Tibial nerve (tissue), 4 donors: ENCODE measurements around the gene COL6A2. TPM values are rescaled to one million over a fixed set of nuclear protein-coding genes. Genes with fewer than 3 reads are reported as not detected.
"Not testable (repeated sequence)": the region's sequence is repeated elsewhere in the genome, so short reads cannot be mapped to it uniquely, and the experiment has no call there.

Experiments
- DNase-seq, 2 donors: peaks; one replicate each; pipeline ENCODE4 v3.0.0-alpha.2; 2019; ENCODE audit warnings: low spot score in 2 of 2
- H3K27ac ChIP-seq, 4 donors: fragments of 200-600 bp; sonication (generic) in 3 of 4; one replicate each; pipeline ENCODE4 v1.5.1; 2017 to 2019; ENCODE audit warnings: mild to moderate bottlenecking in 1 of 4
- H3K27me3 ChIP-seq, 2 donors: fragments of 200-600 bp; sonication (generic) in 1 of 2; one replicate each; pipeline versions ENCODE4 v1.5.1 to v1.6.0; 2017 to 2019
- H3K36me3 ChIP-seq, 3 donors: fragments of 200-600 bp; sonication (generic); one replicate each; pipeline ENCODE4 v1.5.1; 2018 to 2019
- H3K4me1 ChIP-seq, 4 donors: fragments of 200-600 bp; sonication (generic) in 3 of 4; one replicate each; pipeline ENCODE4 v1.5.1; 2017 to 2019
- H3K4me3 ChIP-seq, 4 donors: fragments of 200-600 bp; sonication (generic) in 3 of 4; one replicate each; pipeline ENCODE4 v1.5.1; 2017 to 2019; ENCODE audit warnings: mild to moderate bottlenecking in 1 of 4, moderate library complexity in 1 of 4
- H3K9me3 ChIP-seq, 4 donors: fragments of 200-600 bp; sonication (generic) in 3 of 4; one replicate each; pipeline ENCODE4 v1.5.1; 2017 to 2019
- EP300 ChIP-seq, 2 donors: sonication (generic); formaldehyde crosslinking; IDR thresholded peaks; one replicate each; pipeline ENCODE4 v1.6.1; 2017; ENCODE audit warnings: antibody characterized with exemption in 2 of 2, mild to moderate bottlenecking in 1 of 2
- POLR2A ChIP-seq, 2 donors: fragments of 450-650 bp; IDR thresholded peaks; one replicate each; pipeline ENCODE4 v1.6.1; 2017; ENCODE audit warnings: antibody characterized with exemption in 2 of 2, mild to moderate bottlenecking in 2 of 2, moderate library complexity in 2 of 2
- WGBS, 2 donors: methylation state at CpG; one replicate each; pipeline ENCODE4 v1.1.5; 2018; 5-methylcytosine and 5-hydroxymethylcytosine counted together
- total RNA-seq, 4 donors: library from RNA; depleted of rRNA; stranded (reverse); fragments of >200 nt; gene quantifications; one replicate each; pipeline ENCODE4 v1.1.0, GENCODE V29; 2016
- TF ChIP-seq, protein P1 (sequence below), 5 experiments: fragments of 200-600 bp in 3 of 5; fragments of 450-650 bp in 2 of 5; sonication (generic) in 3 of 5; IDR thresholded peaks; one replicate each; pipeline ENCODE4 v1.5.1; 2016 to 2019; ENCODE audit warnings: antibody characterized with exemption in 5 of 5, mild to moderate bottlenecking in 3 of 5, moderate library complexity in 2 of 5

COL6A2 gene
- total RNA-seq, 4 donors from 2014 or later = 470 to 1,210 (median 744) TPM

DNA sequence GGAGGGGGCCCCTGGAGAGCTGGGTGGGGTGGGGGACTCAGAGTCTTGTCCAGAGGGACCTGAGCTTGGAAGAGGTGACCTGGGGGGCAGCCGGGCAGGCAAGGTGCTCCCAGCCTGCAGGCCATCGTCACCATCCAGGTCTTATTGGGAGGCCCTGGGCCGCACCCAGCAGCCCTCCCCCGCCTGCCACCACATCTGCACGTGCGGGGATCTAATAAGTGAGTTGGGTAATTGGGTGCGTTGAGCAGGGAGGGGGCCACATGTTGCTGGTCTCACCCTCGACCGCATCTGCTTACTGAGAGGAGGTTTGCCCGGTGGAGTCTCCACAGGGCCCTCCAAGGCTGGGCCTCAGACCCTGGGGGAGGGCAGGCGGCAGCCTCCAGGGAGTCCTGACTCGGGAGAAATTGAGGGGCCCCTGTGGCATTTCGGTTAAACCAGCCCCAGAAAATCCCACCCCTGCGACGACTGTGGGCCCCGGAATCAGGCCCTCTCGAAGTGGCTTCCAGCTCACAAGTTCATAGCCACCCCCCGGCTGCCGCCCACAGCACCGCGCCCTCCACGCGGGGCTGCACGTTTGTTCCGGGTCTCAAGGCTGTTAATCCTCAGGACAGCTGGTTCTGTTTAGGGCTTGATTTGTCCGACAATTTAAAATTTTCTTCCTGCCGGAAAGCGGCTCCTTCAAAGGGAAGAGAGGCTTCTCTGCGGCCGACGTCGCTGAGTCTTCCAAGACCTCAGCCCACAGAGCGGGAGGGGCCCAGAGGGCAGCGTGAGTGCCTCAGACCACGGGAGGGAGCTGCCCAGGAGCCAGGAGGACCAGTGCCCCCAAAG, 14.7 kb upstream of the COL6A2 start:
- Histone ChIP-seq H3K9me3 (peaks cover 0 to 18% (median under 1%) of the 10 kb centered on the region in 4 donors), H3K4me1 (peaks cover 0 to 30% (median 1%) of the 10 kb centered on the region in 4 donors), H3K27me3 (peaks cover 0 to 11% of the 10 kb centered on the region in 2 donors), H3K36me3 (no peaks in the 10 kb centered on the region), H3K4me3 (no peak overlapping the region), H3K27ac (peak overlapping the region in 2 of 4 donors; percentile 34 to 59)
- 57 to 63% methylated on average over 32 to 34 of the region's 35 CpGs for WGBS, 2 donors
- no peak for DNase-seq
- no peak for TF ChIP-seq EP300 (IDR thresholded peaks at IDR 0.05)

DNA sequence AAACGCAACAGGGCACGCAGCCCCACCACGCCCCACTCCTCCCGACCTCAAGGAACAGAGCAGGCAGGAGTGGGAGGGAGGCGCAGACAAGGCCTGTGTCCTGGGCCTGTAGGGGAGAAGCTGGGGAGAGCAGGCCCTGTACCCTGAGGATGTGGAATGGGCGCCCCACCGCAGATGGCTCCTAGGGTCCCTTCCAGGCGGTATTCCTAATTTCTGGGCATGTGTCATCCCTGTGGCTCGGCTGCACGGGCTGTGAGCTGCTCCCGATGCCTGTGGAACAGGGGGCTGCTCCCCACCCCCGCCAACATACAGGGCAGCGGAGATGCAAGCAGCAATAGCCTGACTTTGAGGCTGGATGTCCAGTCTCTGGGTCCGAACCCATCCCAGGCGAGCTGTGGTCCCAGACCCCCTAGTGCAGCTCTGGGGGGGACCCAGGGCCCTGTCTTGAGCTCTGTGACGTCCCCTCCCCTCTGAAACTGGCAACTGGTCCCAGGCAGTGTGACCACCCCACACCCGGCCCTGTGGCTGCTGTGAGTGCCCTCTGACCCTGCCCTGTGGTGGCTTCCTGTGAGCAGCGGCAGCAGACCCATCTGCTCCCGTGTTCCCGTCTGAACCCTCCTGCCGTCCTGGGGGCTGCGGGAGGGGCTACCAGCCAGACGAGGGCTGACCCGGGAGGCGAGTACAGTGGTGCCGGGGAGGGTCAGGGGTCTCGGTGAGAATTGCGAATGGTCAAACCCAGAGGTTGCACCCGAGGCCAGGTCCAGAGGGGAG, 13.9 kb upstream of the COL6A2 start:
- no peak overlapping the region for H3K4me3 ChIP-seq
- H3K27me3 ChIP-seq = peaks cover 0 to 11% of the 10 kb centered on the region in 2 donors
- TF ChIP-seq POLR2A (IDR thresholded peaks at IDR 0.05) = no peak
- TF ChIP-seq, protein P1, sequence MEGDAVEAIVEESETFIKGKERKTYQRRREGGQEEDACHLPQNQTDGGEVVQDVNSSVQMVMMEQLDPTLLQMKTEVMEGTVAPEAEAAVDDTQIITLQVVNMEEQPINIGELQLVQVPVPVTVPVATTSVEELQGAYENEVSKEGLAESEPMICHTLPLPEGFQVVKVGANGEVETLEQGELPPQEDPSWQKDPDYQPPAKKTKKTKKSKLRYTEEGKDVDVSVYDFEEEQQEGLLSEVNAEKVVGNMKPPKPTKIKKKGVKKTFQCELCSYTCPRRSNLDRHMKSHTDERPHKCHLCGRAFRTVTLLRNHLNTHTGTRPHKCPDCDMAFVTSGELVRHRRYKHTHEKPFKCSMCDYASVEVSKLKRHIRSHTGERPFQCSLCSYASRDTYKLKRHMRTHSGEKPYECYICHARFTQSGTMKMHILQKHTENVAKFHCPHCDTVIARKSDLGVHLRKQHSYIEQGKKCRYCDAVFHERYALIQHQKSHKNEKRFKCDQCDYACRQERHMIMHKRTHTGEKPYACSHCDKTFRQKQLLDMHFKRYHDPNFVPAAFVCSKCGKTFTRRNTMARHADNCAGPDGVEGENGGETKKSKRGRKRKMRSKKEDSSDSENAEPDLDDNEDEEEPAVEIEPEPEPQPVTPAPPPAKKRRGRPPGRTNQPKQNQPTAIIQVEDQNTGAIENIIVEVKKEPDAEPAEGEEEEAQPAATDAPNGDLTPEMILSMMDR (IDR thresholded peaks at IDR 0.05) = no peak
- no peak for TF ChIP-seq EP300 (IDR thresholded peaks at IDR 0.05)
- DNase-seq = no peak
- WGBS, 2 donors = 71 to 76% methylated on average over 17 to 29 of the region's 29 CpGs
- peaks cover 0 to 26% (median 3%) of the 10 kb centered on the region in 4 donors for H3K9me3 ChIP-seq
- H3K36me3 ChIP-seq = no peaks in the 10 kb centered on the region
- peaks cover 0 to 25% (median under 1%) of the 10 kb centered on the region in 4 donors for H3K4me1 ChIP-seq
- H3K27ac ChIP-seq = peak overlapping the region in 2 of 4 donors; percentile 34 to 59

DNA sequence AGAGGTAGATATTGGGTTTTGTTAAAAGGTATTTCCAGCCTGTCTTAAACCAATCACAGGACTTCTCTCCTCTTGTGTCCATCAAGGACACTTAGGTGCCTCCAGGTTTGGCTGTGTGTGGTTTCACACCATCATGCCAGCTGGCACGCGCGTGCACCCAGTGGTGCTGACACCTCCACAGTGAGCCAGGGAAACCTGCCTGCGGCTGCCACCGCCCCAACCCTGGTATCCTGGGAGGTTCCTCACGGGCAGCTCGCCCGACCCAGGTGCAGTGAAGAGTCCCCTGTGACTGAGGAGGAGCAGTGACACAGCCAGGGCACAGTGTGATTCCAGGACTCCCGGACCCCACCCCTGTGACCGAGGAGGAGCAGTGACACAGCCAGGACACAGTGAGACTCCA, 13.2 kb upstream of the COL6A2 start:
- WGBS, 2 donors = 88 to 90% methylated on average over 4 of the region's 10 CpGs

DNA sequence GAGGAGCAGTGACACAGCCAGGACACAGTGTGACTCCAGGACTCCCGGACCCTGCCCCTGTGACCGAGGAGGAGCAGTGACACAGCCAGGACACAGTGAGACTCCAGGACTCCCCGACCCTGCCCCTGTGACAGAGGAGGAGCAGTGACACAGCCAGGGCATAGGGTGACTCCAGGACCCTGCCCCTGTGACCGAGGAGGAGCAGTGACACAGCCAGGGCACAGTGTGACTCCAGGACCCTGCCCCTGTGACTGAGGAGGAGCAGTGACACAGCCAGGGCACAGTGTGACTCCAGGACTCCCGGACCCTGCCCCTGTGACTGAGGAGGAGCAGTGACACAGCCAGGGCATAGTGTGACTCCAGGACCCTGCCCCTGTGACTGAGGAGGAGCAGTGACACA, 12.7 kb upstream of the COL6A2 start:
- Histone ChIP-seq H3K27me3 (peaks cover 0 to 11% of the 10 kb centered on the region in 2 donors), H3K9me3 (peaks cover 0 to 34% (median 3%) of the 10 kb centered on the region in 4 donors), H3K4me1 (peaks cover 0 to 12% (median 0%) of the 10 kb centered on the region in 4 donors)
- not testable (repeated sequence) for H3K36me3 ChIP-seq, H3K4me3 ChIP-seq, DNase-seq, H3K27ac ChIP-seq
- WGBS, 2 donors = 80 to 83% methylated on average over 1 to 2 of the region's 5 CpGs

More for the DNA sequence above, 13.2 kb upstream of the COL6A2 start:
- Histone ChIP-seq H3K36me3 (no peaks in the 10 kb centered on the region), H3K4me1 (peaks cover 0 to 18% (median 0%) of the 10 kb centered on the region in 4 donors), H3K27me3 (peaks cover 0 to 11% of the 10 kb centered on the region in 2 donors), H3K9me3 (peaks cover 0 to 32% (median 3%) of the 10 kb centered on the region in 4 donors), H3K27ac (no peak overlapping the region), H3K4me3 (no peak overlapping the region)
- TF ChIP-seq, protein P1 (IDR thresholded peaks at IDR 0.05) = no peak
- TF ChIP-seq POLR2A (IDR thresholded peaks at IDR 0.05) (no peak), EP300 (IDR thresholded peaks at IDR 0.05) (no peak)
- DNase-seq = no peak

DNA sequence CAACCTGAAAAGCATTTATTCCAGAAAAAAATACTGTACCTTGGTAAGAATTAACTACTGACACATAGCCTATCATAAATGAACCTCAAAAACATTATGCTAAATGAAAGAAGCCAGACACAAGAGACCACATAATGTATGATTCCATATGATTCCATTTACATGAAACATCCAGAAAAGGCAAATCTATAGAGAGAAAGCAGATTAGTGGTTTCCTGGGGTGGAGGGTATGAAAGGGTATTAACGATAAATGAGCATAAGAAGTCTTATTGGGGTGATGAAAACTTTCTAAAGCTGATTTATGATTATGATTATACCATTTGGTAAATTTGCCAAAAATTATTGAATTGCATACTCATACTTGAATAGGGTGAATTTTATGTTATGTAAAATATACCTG, 10.3 kb upstream of the COL6A2 start:
- peaks cover 0 to 20% (median under 1%) of the 10 kb centered on the region in 4 donors for H3K4me1 ChIP-seq
- peaks cover 0 to 34% (median 3%) of the 10 kb centered on the region in 4 donors for H3K9me3 ChIP-seq
- no peak for DNase-seq
- WGBS, 2 donors = 71 to 87% methylated on average over 1 of the region's 1 CpG
- TF ChIP-seq EP300 (IDR thresholded peaks at IDR 0.05) (no peak), POLR2A (IDR thresholded peaks at IDR 0.05) (no peak)
- TF ChIP-seq, protein P1 (IDR thresholded peaks at IDR 0.05) = no peak
- peaks cover 0 to 11% of the 10 kb centered on the region in 2 donors for H3K27me3 ChIP-seq
- H3K36me3 ChIP-seq = no peaks in the 10 kb centered on the region
- H3K4me3 ChIP-seq = no peak overlapping the region
- no peak overlapping the region for H3K27ac ChIP-seq
